DOHH2 (cell line): ENCODE data around the gene CDKN1B.

Source experiments
- H3F3A ChIP-seq: fragments of 200-600 bp; sonication (generic), shearing (Covaris generic); 2 replicates; pipeline ENCODE4 v1.6.0; 2016; ENCODE audit warnings: antibody characterized with exemption, mild to moderate bottlenecking; ENCODE audit not compliant: control insufficient read depth, insufficient read depth
- H3K27ac ChIP-seq: fragments of 200-600 bp; sonication (generic); 2 replicates; pipeline ENCODE4 v1.5.1; 2014; ENCODE audit warnings: low read depth, mild to moderate bottlenecking, low read length, moderate library complexity
- H3K27me3 ChIP-seq: fragments of 200-600 bp; sonication (generic); 2 replicates; pipeline ENCODE4 v1.6.1; 2014; ENCODE audit warnings: mild to moderate bottlenecking, low read length, mixed read lengths; ENCODE audit not compliant: control insufficient read depth
- H3K36me3 ChIP-seq: fragments of 200-600 bp; sonication (generic); 2 replicates; pipeline ENCODE4 v1.6.1; 2014; ENCODE audit warnings: mild to moderate bottlenecking, low read length, moderate library complexity, mixed read lengths; ENCODE audit not compliant: control insufficient read depth
- H3K4me1 ChIP-seq: fragments of 200-600 bp; sonication (generic); 2 replicates; pipeline ENCODE4 v1.6.1; 2014; ENCODE audit warnings: mild to moderate bottlenecking, low read length, mixed read lengths; ENCODE audit not compliant: control insufficient read depth
- H3K4me2 ChIP-seq: fragments of 200-600 bp; sonication (generic); 2 replicates; pipeline ENCODE4 v1.6.0; 2014; ENCODE audit warnings: mild to moderate bottlenecking, low read length, moderate library complexity
- H3K4me3 ChIP-seq: fragments of 200-600 bp; sonication (generic); 2 replicates; pipeline ENCODE4 v1.5.1; 2014; ENCODE audit warnings: mild to moderate bottlenecking, low read length, mixed read lengths
- H3K79me2 ChIP-seq: fragments of 200-600 bp; sonication (generic); 2 replicates; pipeline ENCODE4 v1.6.1; 2014; ENCODE audit warnings: mild to moderate bottlenecking, low read length, mixed read lengths; ENCODE audit not compliant: control insufficient read depth
- H3K9me2 ChIP-seq: fragments of 200-600 bp; sonication (generic); replicated peaks from 2 replicates; pipeline ENCODE4 v1.6.1; 2014; ENCODE audit warnings: mild to moderate bottlenecking, low read length, mixed read lengths; ENCODE audit not compliant: control insufficient read depth
- H3K9me3 ChIP-seq: fragments of 200-600 bp; sonication (generic); 2 replicates; pipeline ENCODE4 v1.6.1; 2014; ENCODE audit warnings: antibody characterized with exemption, low read length, mixed read lengths; ENCODE audit not compliant: control insufficient read depth, insufficient read depth
- H4K20me1 ChIP-seq: fragments of 200-600 bp; sonication (generic); 2 replicates; pipeline ENCODE4 v1.6.0; 2014; ENCODE audit warnings: low read depth, mild to moderate bottlenecking, antibody characterized with exemption, low read length, moderate library complexity; ENCODE audit not compliant: control insufficient read depth, insufficient read depth
- CTCF ChIP-seq: fragments of 200-600 bp; sonication (generic); IDR thresholded peaks from one replicate; pipeline ENCODE4 v1.5.1; 2014; ENCODE audit warnings: antibody characterized with exemption, mild to moderate bottlenecking, low read depth, low read length; ENCODE audit not compliant: poor library complexity, severe bottlenecking
- EZH2phosphoT487 ChIP-seq: fragments of 200-600 bp; sonication (generic); IDR thresholded peaks from 2 replicates; pipeline ENCODE4 v1.6.1; 2017; ENCODE audit warnings: borderline replicate concordance, mild to moderate bottlenecking, antibody characterized with exemption, low read length, moderate library complexity, mixed read lengths

The CDKN1B gene

GRCh38 chr12:12683725-12684124 is 33.4 kb upstream of the CDKN1B start:
- TF ChIP-seq CTCF: no peak
- no peak for TF ChIP-seq EZH2phosphoT487
- Histone ChIP-seq H3K4me1 (no peaks in the 10 kb centered on the region), H3K4me2 (no peak overlapping the region), H3K9me3 (no peaks in the 10 kb centered on the region), H3K79me2 (no peaks in the 10 kb centered on the region), H3K36me3 (no peaks in the 10 kb centered on the region), H3K4me3 (no peak overlapping the region), H3K27me3 (peaks cover 3% of the 10 kb centered on the region; the same call in 1 of the 2 replicates), H4K20me1 (no peaks in the 10 kb centered on the region), H3F3A (no peaks in the 10 kb centered on the region), H3K9me2 (no peaks in the 10 kb centered on the region), H3K27ac (no peak overlapping the region)

DNA sequence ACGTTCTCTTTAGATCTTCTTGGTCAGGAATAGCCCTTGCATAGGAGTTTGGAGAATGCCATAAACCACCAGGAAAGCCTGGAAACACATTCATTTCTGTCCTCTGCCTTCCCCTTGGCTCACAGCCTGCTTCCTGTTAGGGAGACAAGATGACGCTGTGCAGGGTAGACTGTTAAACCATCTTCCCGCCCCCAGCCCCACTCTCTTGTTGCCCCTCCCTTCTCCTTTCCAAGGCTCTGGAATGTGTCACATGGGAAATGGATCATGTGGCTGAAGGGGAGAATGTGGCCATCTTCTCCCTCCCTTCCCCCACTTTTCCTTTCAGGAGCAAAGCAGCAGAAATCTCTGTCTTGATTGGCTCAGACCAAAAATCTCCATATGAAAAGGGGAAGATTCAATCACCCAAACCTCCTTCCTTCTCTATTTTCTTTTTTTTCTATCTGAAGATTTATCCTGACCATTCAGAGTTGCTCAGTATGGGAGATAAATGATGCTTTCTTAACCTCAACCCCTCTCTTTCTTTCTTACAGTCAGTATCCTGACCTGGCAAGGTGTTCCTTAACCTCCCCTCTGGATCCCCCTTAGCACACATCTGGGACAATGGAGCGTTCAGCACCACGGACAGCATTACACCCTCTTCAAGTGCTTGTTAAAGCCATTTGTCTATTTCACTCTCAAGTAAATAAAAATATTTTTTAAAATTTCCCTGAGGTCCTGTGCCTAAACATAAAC is 32.6 kb upstream of the CDKN1B start:
- H3K4me2 ChIP-seq: no peak overlapping the region

GRCh38 chr12:12685305-12685704 is 31.9 kb upstream of the CDKN1B start:
- no peak for TF ChIP-seq CTCF
- TF ChIP-seq EZH2phosphoT487: no peak
- Histone ChIP-seq H4K20me1 (no peaks in the 10 kb centered on the region), H3K4me2 (no peak overlapping the region), H3K4me3 (no peak overlapping the region), H3K27ac (no peak overlapping the region), H3K79me2 (no peaks in the 10 kb centered on the region), H3K9me3 (no peaks in the 10 kb centered on the region), H3K9me2 (no peaks in the 10 kb centered on the region), H3K36me3 (no peaks in the 10 kb centered on the region), H3K4me1 (no peaks in the 10 kb centered on the region), H3K27me3 (peaks cover 3% of the 10 kb centered on the region; the same call in 1 of the 2 replicates), H3F3A (no peaks in the 10 kb centered on the region)

More for the DNA sequence above, 32.6 kb upstream of the CDKN1B start:
- Histone ChIP-seq H3K4me3 (no peak overlapping the region), H3K4me1 (no peaks in the 10 kb centered on the region), H3K27ac (no peak overlapping the region), H3K27me3 (peaks cover 3% of the 10 kb centered on the region; the same call in 1 of the 2 replicates), H4K20me1 (no peaks in the 10 kb centered on the region), H3F3A (no peaks in the 10 kb centered on the region), H3K9me3 (no peaks in the 10 kb centered on the region), H3K9me2 (no peaks in the 10 kb centered on the region), H3K36me3 (no peaks in the 10 kb centered on the region), H3K79me2 (no peaks in the 10 kb centered on the region)
- TF ChIP-seq EZH2phosphoT487 (no peak), CTCF (no peak)
